Retina (tissue), 1 donor: ENCODE measurements around the gene ZACN.
"Not testable (repeated sequence)": the region's sequence is repeated elsewhere in the genome, so short reads cannot be mapped to it uniquely, and the experiment has no call there.

Experiments used
- DNase-seq: peaks from one replicate; pipeline ENCODE4 v3.0.0-alpha.2; 2016

Gene ZACN

GRCh38 chr17:76078860-76079534, at the start of gene ZACN:
TSS of gene ZACN (plus strand) at chr17:76079182. CDS start at chr17:76079265, 83 bp downstream.
- peak; percentile 39 for DNase-seq

- no peak for DNase-seq
These were observed 46.8 kb upstream of the ZACN start for GRCh38 chr17:76032073-76032779.

GRCh38 chr17:76032780-76033108, 46.2 kb upstream of the ZACN start:
- DNase-seq, result no peak

GRCh38 chr17:76033139-76033538, 45.8 kb upstream of the ZACN start:
- DNase-seq, result no peak

GRCh38 chr17:76034428-76035350, 44.3 kb upstream of the ZACN start:
- DNase-seq, result no peak

GRCh38 chr17:76036497-76037261, 42.3 kb upstream of the ZACN start:
- DNase-seq, result no peak

- DNase-seq, result no peak
These were observed 40.9 kb upstream of the ZACN start for GRCh38 chr17:76038050-76038449.

- DNase-seq, result no peak
These were observed 39.9 kb upstream of the ZACN start for GRCh38 chr17:76039121-76039520.

GRCh38 chr17:76040376-76040775, 38.6 kb upstream of the ZACN start:
- no peak for DNase-seq

GRCh38 chr17:76042868-76043267, 36.1 kb upstream of the ZACN start:
- DNase-seq, result not testable (repeated sequence)

GRCh38 chr17:76044475-76045007, 34.4 kb upstream of the ZACN start:
- DNase-seq, result not testable (repeated sequence)

- DNase-seq, result no peak
These were observed 32.9 kb upstream of the ZACN start for GRCh38 chr17:76046064-76046463.

- no peak for DNase-seq
These were observed 30.9 kb upstream of the ZACN start for GRCh38 chr17:76048025-76048605.

GRCh38 chr17:76048711-76049110, 30.3 kb upstream of the ZACN start:
- DNase-seq, result no peak

- no peak for DNase-seq
These were observed 29.7 kb upstream of the ZACN start for GRCh38 chr17:76049239-76049638.

GRCh38 chr17:76049836-76050537, 29.0 kb upstream of the ZACN start:
- peak; percentile 24 for DNase-seq

GRCh38 chr17:76050538-76051467, 28.2 kb upstream of the ZACN start:
- no peak for DNase-seq

- no peak for DNase-seq
These were observed 27.4 kb upstream of the ZACN start for GRCh38 chr17:76051561-76051960.

- no peak for DNase-seq
These were observed 25.5 kb upstream of the ZACN start for GRCh38 chr17:76053246-76054111.
